Panc1 (cell line): ENCODE measurements around the gene ZNF99.
"Not testable (repeated sequence)": the region's sequence is repeated elsewhere in the genome, so short reads cannot be mapped to it uniquely, and the experiment has no call there.

Experiments used
- CTCF ChIP-seq: fragments of 450-650 bp; IDR thresholded peaks from 2 replicates; pipeline ENCODE4 v1.5.1; 2017; ENCODE audit warnings: mild to moderate bottlenecking
- POLR2AphosphoS5 ChIP-seq: IDR thresholded peaks from 2 replicates; pipeline ENCODE4 v1.6.1; 2012; ENCODE audit warnings: mild to moderate bottlenecking, low read depth, low read length, moderate library complexity
- REST ChIP-seq, 2 experiments: IDR thresholded peaks; 2 replicates each; pipeline ENCODE4 v1.6.1; 2011 to 2012; ENCODE audit warnings: low read depth in 2 of 2, control low read depth in 1 of 2, low read length in 1 of 2, mild to moderate bottlenecking in 1 of 2, moderate library complexity in 1 of 2; ENCODE audit not compliant: insufficient read depth in 1 of 2
- SIN3A ChIP-seq: IDR thresholded peaks from 2 replicates; pipeline ENCODE4 v1.6.1; 2012; ENCODE audit warnings: low read depth, mild to moderate bottlenecking, low read length, moderate library complexity, borderline replicate concordance; ENCODE audit not compliant: insufficient read depth
- TCF7L2 ChIP-seq: IDR thresholded peaks from 2 replicates; pipeline ENCODE4 v1.6.1; 2011; ENCODE audit warnings: mild to moderate bottlenecking, low read depth, low read length, inconsistent platforms

- not testable (repeated sequence) for TF ChIP-seq CTCF; SIN3A; REST (IDR thresholded peaks at IDR 0.05; ENCODE audit: insufficient read depth in 1 of 2, low read depth in 2 of 2, low read length in 1 of 2); TCF7L2; POLR2AphosphoS5
Measured at GRCh38 chr19:22702661-22703060, 81.3 kb downstream of the ZNF99 start.
